Vagina (tissue), 2 donors: ENCODE data around the gene RALGAPB.

ENCODE experiments used
- CTCF ChIP-seq, 3 experiments: fragments of 450-650 bp in 2 of 3; fragments of 200-600 bp in 1 of 3; sonication (generic) in 1 of 3; IDR thresholded peaks; one replicate each; pipeline ENCODE4 v1.5.1; 2017 to 2019; ENCODE audit warnings: antibody characterized with exemption in 3 of 3, mild to moderate bottlenecking in 2 of 3, moderate library complexity in 2 of 3
- POLR2AphosphoS5 ChIP-seq, 2 donors: sonication (generic); formaldehyde crosslinking; IDR thresholded peaks; one replicate each; pipeline ENCODE4 v1.9.0; 2017; ENCODE audit warnings: antibody characterized with exemption in 2 of 2, mild to moderate bottlenecking in 2 of 2, low read depth in 1 of 2; ENCODE audit not compliant: insufficient read depth in 1 of 2

- TF ChIP-seq CTCF (IDR thresholded peaks at IDR 0.05): no peak
- TF ChIP-seq POLR2AphosphoS5 (IDR thresholded peaks at IDR 0.05; ENCODE audit: insufficient read depth in 1 of 2, low read depth in 1 of 2): no peak
These were observed 137.2 kb downstream of the RALGAPB start for GRCh38 chr20:38609815-38610214.
